H1 (cell line): ENCODE results near the gene LHPP. TPM values are rescaled to one million over a fixed set of nuclear protein-coding genes. Genes with fewer than 3 reads are reported as not detected.

Experiments used
- CTCF ChIA-PET: fragments of 300-600 bp; sonication (Branson Sonifier 250); formaldehyde crosslinking; loops from one replicate; lab custom pipeline; 2021; ENCODE audit not compliant: partially characterized antibody; lab: Charles Lee
- POLR2A ChIA-PET: fragments of 300-600 bp; sonication (Branson Sonifier 250); formaldehyde crosslinking; loops from one replicate; lab custom pipeline; 2021; ENCODE audit warnings: inconsistent platforms; ENCODE audit not compliant: partially characterized antibody; lab: Charles Lee
- DNase-seq, 2 experiments: peaks; one replicate each; pipeline versions ENCODE4 v3.0.0 to v3.0.0-alpha.2; 2010 to 2022; ENCODE audit warnings: low spot score in 2 of 2, low read depth in 1 of 2, mixed read lengths in 1 of 2
- FAIRE-seq: peaks from 2 replicates; lab custom pipeline; 2011; peaks lifted over from hg19 to GRCh38; lab: Jason Lieb, UNC
- H2AFZ ChIP-seq: 2 replicates; pipeline ENCODE4 v1.8.1; 2012; ENCODE audit warnings: low read length, inconsistent platforms
- H2AK5ac ChIP-seq: 2 replicates; pipeline ENCODE4 v1.6.1; 2013; ENCODE audit warnings: low read depth, low read length
- H2BK120ac ChIP-seq: replicated peaks from 2 replicates; pipeline ENCODE3; 2013; ENCODE audit warnings: low read depth, low read length, inconsistent platforms
- H2BK12ac ChIP-seq: 2 replicates; pipeline ENCODE4 v1.6.1; 2013; ENCODE audit warnings: low read depth, low read length
- H2BK15ac ChIP-seq: 2 replicates; pipeline ENCODE4 v1.6.1; 2013; ENCODE audit warnings: low read length
- H2BK20ac ChIP-seq: 2 replicates; pipeline ENCODE4 v1.6.1; 2013; ENCODE audit warnings: low read length
- H2BK5ac ChIP-seq: 2 replicates; pipeline ENCODE4 v1.6.1; 2013; ENCODE audit warnings: low read depth, low read length
- H3K14ac ChIP-seq: 2 replicates; pipeline ENCODE4 v1.6.1; 2013; ENCODE audit warnings: inconsistent platforms; ENCODE audit not compliant: insufficient read length
- H3K18ac ChIP-seq: 2 replicates; pipeline ENCODE4 v1.6.1; 2013; ENCODE audit warnings: low read length; ENCODE audit errors: extremely low read depth
- H3K23ac ChIP-seq: 2 replicates; pipeline ENCODE4 v1.6.1; 2013; ENCODE audit warnings: inconsistent platforms; ENCODE audit not compliant: insufficient read length
- H3K23me2 ChIP-seq: 2 replicates; pipeline ENCODE4 v1.6.1; 2013; ENCODE audit warnings: low read depth, low read length
- H3K27ac ChIP-seq: 2 replicates; pipeline ENCODE4 v1.6.1; 2011; ENCODE audit warnings: low read depth, low read length, inconsistent platforms
- H3K27me3 ChIP-seq, 4 experiments: replicated peaks in 1 of 4; 1 replicate in 1 of 4; 2 replicates in 3 of 4; pipeline versions ENCODE4 v1.6.1 to v1.8.1; 2011 to 2013; ENCODE audit warnings: low read length in 3 of 4, mild to moderate bottlenecking in 3 of 4, inconsistent platforms in 2 of 4, mixed read lengths in 2 of 4, moderate library complexity in 1 of 4; ENCODE audit not compliant: control insufficient read depth in 3 of 4, insufficient read depth in 3 of 4; ENCODE audit errors: extremely low read depth in 1 of 4
- H3K36me3 ChIP-seq, 4 experiments: 2 replicates each; pipeline versions ENCODE4 v1.6.1 to v1.8.1; 2011 to 2013; ENCODE audit warnings: mild to moderate bottlenecking in 4 of 4, low read length in 3 of 4, moderate library complexity in 2 of 4, control low read depth in 1 of 4, inconsistent platforms in 1 of 4; ENCODE audit not compliant: insufficient read depth in 4 of 4, control insufficient read depth in 2 of 4
- H3K4ac ChIP-seq: replicated peaks from 2 replicates; pipeline ENCODE3; 2013; ENCODE audit warnings: low read length, low read depth, mixed read lengths, inconsistent platforms; ENCODE audit not compliant: insufficient read length
- H3K4me1 ChIP-seq, 4 experiments: replicated peaks in 1 of 4; 1 replicate in 1 of 4; 2 replicates in 3 of 4; pipeline versions ENCODE4 v1.6.1 to v1.8.1; 2011 to 2013; ENCODE audit warnings: low read length in 3 of 4, inconsistent platforms in 2 of 4, mixed read lengths in 1 of 4; ENCODE audit not compliant: insufficient read depth in 4 of 4, control insufficient read depth in 3 of 4
- H3K4me2 ChIP-seq, 2 experiments: 2 replicates each; pipeline versions ENCODE4 v1.6.1 to v1.8.1; 2011 to 2013; ENCODE audit warnings: low read depth in 2 of 2, low read length in 2 of 2, control low read depth in 1 of 2, inconsistent platforms in 1 of 2, mild to moderate bottlenecking in 1 of 2; ENCODE audit not compliant: insufficient read depth in 1 of 2
- H3K4me3 ChIP-seq, 4 experiments: fragments of 200-600, 300-600 bp in 1 of 4; sonication (generic), shearing (Covaris generic), sonication (Bioruptor Twin) in 1 of 4; 2 replicates each; pipeline versions ENCODE4 v1.5.1 to v1.8.1; 2011 to 2016; ENCODE audit warnings: low read length in 4 of 4, low read depth in 3 of 4, control low read depth in 2 of 4, inconsistent platforms in 2 of 4, mild to moderate bottlenecking in 2 of 4, mixed read lengths in 1 of 4, moderate library complexity in 1 of 4; ENCODE audit not compliant: insufficient read depth in 2 of 4; ENCODE audit errors: extremely low read depth in 1 of 4
- H3K56ac ChIP-seq: replicated peaks from 2 replicates; pipeline ENCODE3; 2013; ENCODE audit warnings: low read depth, mild to moderate bottlenecking, mixed read lengths, low read length, inconsistent platforms; ENCODE audit not compliant: insufficient read length
- H3K79me1 ChIP-seq: 2 replicates; pipeline ENCODE4 v1.6.1; 2013; ENCODE audit warnings: low read depth, low read length, control low read depth
- H3K79me2 ChIP-seq, 2 experiments: 2 replicates each; pipeline versions ENCODE4 v1.6.1 to v1.8.1; 2012 to 2013; ENCODE audit warnings: low read length in 2 of 2, mild to moderate bottlenecking in 2 of 2, inconsistent platforms in 1 of 2; ENCODE audit not compliant: insufficient read depth in 2 of 2, control insufficient read depth in 1 of 2
- H3K9ac ChIP-seq, 4 experiments: replicated peaks in 1 of 4; 1 replicate in 1 of 4; 2 replicates in 3 of 4; pipeline versions ENCODE4 v1.6.1 to v1.8.1; 2011 to 2013; ENCODE audit warnings: low read depth in 3 of 4, low read length in 3 of 4, control low read depth in 2 of 4, mild to moderate bottlenecking in 2 of 4, moderate library complexity in 2 of 4, inconsistent platforms in 1 of 4; ENCODE audit errors: extremely low read depth in 1 of 4
- H3K9me3 ChIP-seq, 2 experiments: 2 replicates each; pipeline versions ENCODE4 v1.6.1 to v1.8.1; 2012 to 2013; ENCODE audit warnings: mild to moderate bottlenecking in 2 of 2, moderate library complexity in 2 of 2, control low read depth in 1 of 2, inconsistent platforms in 1 of 2, low read depth in 1 of 2, low read length in 1 of 2, mixed read lengths in 1 of 2; ENCODE audit not compliant: insufficient read depth in 2 of 2
- H4K20me1 ChIP-seq, 2 experiments: replicated peaks in 1 of 2; 2 replicates each; pipeline versions ENCODE3 to v1.8.1; 2011 to 2013; ENCODE audit warnings: inconsistent platforms in 2 of 2, low read length in 2 of 2, mild to moderate bottlenecking in 1 of 2; ENCODE audit not compliant: insufficient read depth in 2 of 2, control insufficient read depth in 1 of 2
- H4K5ac ChIP-seq: 2 replicates; pipeline ENCODE4 v1.6.1; 2013; ENCODE audit warnings: low read length, low read depth, mixed read lengths, inconsistent platforms; ENCODE audit not compliant: insufficient read length
- H4K8ac ChIP-seq: 2 replicates; pipeline ENCODE4 v1.8.0; 2013; ENCODE audit warnings: mild to moderate bottlenecking, moderate library complexity, low read length, inconsistent platforms; ENCODE audit not compliant: insufficient read depth; ENCODE audit errors: extremely low read depth
- H4K91ac ChIP-seq: replicated peaks from 2 replicates; pipeline ENCODE3; 2013; ENCODE audit warnings: low read length, mixed read lengths, inconsistent platforms; ENCODE audit not compliant: insufficient read length
- CBX5 ChIP-seq: fragments of 300-800, 300-1000 bp; sonication (generic); IDR thresholded peaks from 2 replicates; pipeline ENCODE4 v1.7.1; 2016; ENCODE audit warnings: antibody characterized with exemption, low read length, low read depth
- JUND ChIP-seq: IDR thresholded peaks from 2 replicates; pipeline ENCODE4 v1.6.1; 2011; ENCODE audit warnings: mild to moderate bottlenecking, improper control_type of control experiment, low read length
- KDM4A ChIP-seq: IDR thresholded peaks from one replicate; pipeline ENCODE4 v1.7.1; 2012; ENCODE audit warnings: low read depth, mild to moderate bottlenecking, moderate library complexity, low read length, inconsistent platforms; ENCODE audit not compliant: severe bottlenecking
- RNF2 ChIP-seq: fragments of 200-900, 300-1000 bp; sonication (generic); IDR thresholded peaks from 2 replicates; pipeline ENCODE4 v1.7.1; 2016; ENCODE audit warnings: borderline replicate concordance, low read depth, mild to moderate bottlenecking, antibody characterized with exemption, low read length; ENCODE audit not compliant: poor library complexity, severe bottlenecking; ENCODE audit errors: missing control alignments
- TCF12 ChIP-seq: IDR thresholded peaks from 2 replicates; pipeline ENCODE4 v1.6.1; 2011; ENCODE audit warnings: low read depth, mild to moderate bottlenecking, low read length
- WGBS, 2 experiments: shearing (Covaris generic) in 1 of 2; methylation state at CpG; one replicate each; pipeline versions ENCODE4 v1.1.6 to v1.1.7; 2013 to 2015; ENCODE audit warnings: low lambda C conversion rate in 2 of 2, mixed read lengths in 2 of 2, inconsistent platforms in 1 of 2, low coverage in 1 of 2, missing lambda C conversion rate in 1 of 2; ENCODE audit not compliant: insufficient replicate concordance in 2 of 2, insufficient coverage in 1 of 2, insufficient read length in 1 of 2; ENCODE audit errors: extremely low coverage in 1 of 2, missing lambda C conversion rate in 1 of 2; 5-methylcytosine and 5-hydroxymethylcytosine counted together
- polyA plus RNA-seq, 7 experiments: library from polyadenylated mRNA; depleted of rRNA in 3 of 7; stranded (reverse) in 5 of 7; unstranded in 2 of 7; fragments of >200 nt in 5 of 7; fragments of 200-250 nt in 2 of 7; gene quantifications; 1 replicate in 5 of 7; 2 replicates in 1 of 7; 4 replicates in 1 of 7; pipeline versions ENCODE4 v1.2.1 to v1.2.3, GENCODE V29; 2011 to 2013; ENCODE audit warnings: missing spikeins in 2 of 7, mixed read lengths in 2 of 7
- total RNA-seq: library from RNA; stranded (reverse); fragmentation: NEBNext Ultra II Directional; extraction: Animal tissue kit (Norgen Biotek cat#: 25700); gene quantifications from 2 replicates; pipeline ENCODE4 v1.2.1, GENCODE V29; 2021
- TF ChIP-seq, protein P1 (sequence below), 3 experiments: IDR thresholded peaks; 1 replicate in 2 of 3; 2 replicates in 1 of 3; pipeline versions ENCODE4 v1.5.1 to v1.6.1; 2011; ENCODE audit warnings: low read length in 3 of 3, mild to moderate bottlenecking in 3 of 3, inconsistent platforms in 2 of 3, low read depth in 1 of 3, moderate library complexity in 1 of 3; ENCODE audit not compliant: insufficient read depth in 1 of 3; ENCODE audit errors: control extremely low read depth in 1 of 3

LHPP gene
- total and polyA plus RNA-seq, 2 of the 8 experiments (the other 6 are each of a cell fraction or from before 2014, with no cell fraction given), result 26.0 to 45.0 TPM

DNA sequence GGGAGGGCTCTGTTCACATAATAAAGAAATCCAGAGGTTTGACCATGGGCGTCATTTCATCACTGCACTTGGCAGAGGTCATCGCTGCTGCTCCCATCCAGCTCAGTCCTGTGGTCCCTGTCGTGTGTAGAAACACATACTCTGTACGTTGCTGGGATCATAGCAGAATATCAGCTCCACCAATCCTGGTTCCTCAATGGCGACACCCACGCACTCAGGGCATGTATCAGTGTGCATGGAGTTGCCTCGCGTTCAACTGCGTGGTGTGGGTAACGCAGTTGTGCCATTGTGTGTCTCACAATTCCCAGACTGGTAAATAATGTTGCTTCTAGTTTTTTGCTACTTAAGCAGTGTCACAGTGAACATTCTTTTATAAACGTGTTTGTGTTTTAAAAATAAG, 111.1 kb downstream of the LHPP start:
- no peak overlapping the region for H2BK15ac ChIP-seq
- ChIA-PET CTCF (interaction anchor here (0.7 to 1.5 kb wide), 5 partner anchors 9 to 169 kb away, joined by 3 to 4 read pairs (median 3); no protein-coding TSS in a partner anchor), POLR2A (no interaction called here)

More for the DNA sequence above, 111.1 kb downstream of the LHPP start:
- H3K27me3 ChIP-seq, result no peaks in the 10 kb centered on the region
- H4K20me1 ChIP-seq, result peaks cover 0 to 6% of the 10 kb centered on the region in 2 experiments
- no peak overlapping the region for H3K14ac ChIP-seq
- no peak overlapping the region for H3K27ac ChIP-seq
- no peak overlapping the region for H3K4me2 ChIP-seq
- no peak overlapping the region for H2BK120ac ChIP-seq
- H3K23me2 ChIP-seq, result no peaks in the 10 kb centered on the region
- WGBS, 2 experiments, result 91% methylated on average over 11 of the region's 11 CpGs; no CpG with 5 or more reads in 1 of the 2 experiments
- H3K79me2 ChIP-seq, result no peaks in the 10 kb centered on the region
- DNase-seq (no peak), FAIRE-seq (no peak)
- H4K91ac ChIP-seq, result no peak overlapping the region
- H3K9me3 ChIP-seq, result 0 out of 4 replicates have a peak, but pooled peaks cover 0 to 4% of the 10 kb centered on the region in 2 experiments
- H3K4ac ChIP-seq, result no peak overlapping the region
- no peak overlapping the region for H2AK5ac ChIP-seq
- H3K23ac ChIP-seq, result no peak overlapping the region
- TF ChIP-seq CBX5, result no peak
- TF ChIP-seq KDM4A, result no peak
- TF ChIP-seq TCF12, result no peak
- no peak for TF ChIP-seq RNF2
- TF ChIP-seq, protein P1, sequence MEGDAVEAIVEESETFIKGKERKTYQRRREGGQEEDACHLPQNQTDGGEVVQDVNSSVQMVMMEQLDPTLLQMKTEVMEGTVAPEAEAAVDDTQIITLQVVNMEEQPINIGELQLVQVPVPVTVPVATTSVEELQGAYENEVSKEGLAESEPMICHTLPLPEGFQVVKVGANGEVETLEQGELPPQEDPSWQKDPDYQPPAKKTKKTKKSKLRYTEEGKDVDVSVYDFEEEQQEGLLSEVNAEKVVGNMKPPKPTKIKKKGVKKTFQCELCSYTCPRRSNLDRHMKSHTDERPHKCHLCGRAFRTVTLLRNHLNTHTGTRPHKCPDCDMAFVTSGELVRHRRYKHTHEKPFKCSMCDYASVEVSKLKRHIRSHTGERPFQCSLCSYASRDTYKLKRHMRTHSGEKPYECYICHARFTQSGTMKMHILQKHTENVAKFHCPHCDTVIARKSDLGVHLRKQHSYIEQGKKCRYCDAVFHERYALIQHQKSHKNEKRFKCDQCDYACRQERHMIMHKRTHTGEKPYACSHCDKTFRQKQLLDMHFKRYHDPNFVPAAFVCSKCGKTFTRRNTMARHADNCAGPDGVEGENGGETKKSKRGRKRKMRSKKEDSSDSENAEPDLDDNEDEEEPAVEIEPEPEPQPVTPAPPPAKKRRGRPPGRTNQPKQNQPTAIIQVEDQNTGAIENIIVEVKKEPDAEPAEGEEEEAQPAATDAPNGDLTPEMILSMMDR (IDR thresholded peaks at IDR 0.05; ENCODE audit: control extremely low read depth in 1 of 3, insufficient read depth in 1 of 3, low read depth in 1 of 3, low read length in 3 of 3), result no peak
- TF ChIP-seq JUND, result no peak
- no peaks in the 10 kb centered on the region for H3K79me1 ChIP-seq
- no peak overlapping the region for H3K56ac ChIP-seq
- H3K4me3 ChIP-seq, result no peak overlapping the region
- no peak overlapping the region for H3K9ac ChIP-seq
- no peak overlapping the region for H2AFZ ChIP-seq
- no peak overlapping the region; the same call in 1 of the 2 replicates for H2BK5ac ChIP-seq
- no peaks in the 10 kb centered on the region; a peak in 1 of 7 replicates for H3K4me1 ChIP-seq
- H3K36me3 ChIP-seq, result no peaks in the 10 kb centered on the region
- H3K18ac ChIP-seq, result no peak overlapping the region
- no peak overlapping the region for H4K8ac ChIP-seq
- H2BK12ac ChIP-seq, result no peak overlapping the region
- no peak overlapping the region for H2BK20ac ChIP-seq
- H4K5ac ChIP-seq, result no peak overlapping the region
